Measurements from ENCODE around the gene LPCAT3. TPM values are rescaled to one million over a fixed set of nuclear protein-coding genes. Genes with fewer than 3 reads are reported as not detected.

The LPCAT3 gene
- total RNA-seq, 1 donor from 2014 or later: 44.6 TPM

DNA sequence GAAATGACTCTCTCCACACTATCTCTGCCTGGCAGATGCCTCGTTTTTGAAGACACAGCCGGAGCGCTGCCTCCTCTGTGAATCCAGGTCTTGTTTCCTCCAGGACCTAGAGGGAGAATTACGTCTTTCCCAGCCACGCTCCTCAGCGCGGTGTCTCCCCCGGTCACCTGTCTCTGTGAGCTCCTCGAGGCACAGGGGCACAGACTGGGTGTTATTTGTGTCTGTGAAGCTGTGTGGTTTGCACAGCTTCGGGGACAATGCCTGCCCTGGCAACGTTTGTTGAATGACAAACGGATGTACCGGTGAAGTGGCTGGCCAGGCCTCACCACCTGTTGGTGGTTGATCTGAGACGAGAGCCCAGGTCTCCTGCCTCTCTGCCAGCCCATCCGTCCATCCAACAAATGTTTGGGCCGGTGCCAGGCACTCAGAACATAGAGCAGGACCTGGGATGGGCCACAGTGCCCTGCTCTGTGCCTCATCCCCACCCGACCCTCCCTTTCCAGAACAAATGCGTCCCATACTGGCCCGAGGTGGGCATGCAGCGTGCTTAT, 61.0 kb downstream of the LPCAT3 start:
- Mint-ChIP-seq H3K27me3 (ENCODE audit: low read depth) (no peaks in the 10 kb centered on the region), H3K27ac (no peak overlapping the region), H3K4me1 (peaks cover 11% of the 10 kb centered on the region), H3K36me3 (no peaks in the 10 kb centered on the region), H3K9me3 (no peaks in the 10 kb centered on the region), H3K4me3 (no peak overlapping the region)
- DNase-seq (ENCODE audit: low spot score in 2 of 2, unreplicated experiment in 2 of 2): no peak
- TF ChIP-seq, protein P1, sequence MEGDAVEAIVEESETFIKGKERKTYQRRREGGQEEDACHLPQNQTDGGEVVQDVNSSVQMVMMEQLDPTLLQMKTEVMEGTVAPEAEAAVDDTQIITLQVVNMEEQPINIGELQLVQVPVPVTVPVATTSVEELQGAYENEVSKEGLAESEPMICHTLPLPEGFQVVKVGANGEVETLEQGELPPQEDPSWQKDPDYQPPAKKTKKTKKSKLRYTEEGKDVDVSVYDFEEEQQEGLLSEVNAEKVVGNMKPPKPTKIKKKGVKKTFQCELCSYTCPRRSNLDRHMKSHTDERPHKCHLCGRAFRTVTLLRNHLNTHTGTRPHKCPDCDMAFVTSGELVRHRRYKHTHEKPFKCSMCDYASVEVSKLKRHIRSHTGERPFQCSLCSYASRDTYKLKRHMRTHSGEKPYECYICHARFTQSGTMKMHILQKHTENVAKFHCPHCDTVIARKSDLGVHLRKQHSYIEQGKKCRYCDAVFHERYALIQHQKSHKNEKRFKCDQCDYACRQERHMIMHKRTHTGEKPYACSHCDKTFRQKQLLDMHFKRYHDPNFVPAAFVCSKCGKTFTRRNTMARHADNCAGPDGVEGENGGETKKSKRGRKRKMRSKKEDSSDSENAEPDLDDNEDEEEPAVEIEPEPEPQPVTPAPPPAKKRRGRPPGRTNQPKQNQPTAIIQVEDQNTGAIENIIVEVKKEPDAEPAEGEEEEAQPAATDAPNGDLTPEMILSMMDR (IDR thresholded peaks at IDR 0.05; ENCODE audit: unreplicated experiment): no peak

DNA sequence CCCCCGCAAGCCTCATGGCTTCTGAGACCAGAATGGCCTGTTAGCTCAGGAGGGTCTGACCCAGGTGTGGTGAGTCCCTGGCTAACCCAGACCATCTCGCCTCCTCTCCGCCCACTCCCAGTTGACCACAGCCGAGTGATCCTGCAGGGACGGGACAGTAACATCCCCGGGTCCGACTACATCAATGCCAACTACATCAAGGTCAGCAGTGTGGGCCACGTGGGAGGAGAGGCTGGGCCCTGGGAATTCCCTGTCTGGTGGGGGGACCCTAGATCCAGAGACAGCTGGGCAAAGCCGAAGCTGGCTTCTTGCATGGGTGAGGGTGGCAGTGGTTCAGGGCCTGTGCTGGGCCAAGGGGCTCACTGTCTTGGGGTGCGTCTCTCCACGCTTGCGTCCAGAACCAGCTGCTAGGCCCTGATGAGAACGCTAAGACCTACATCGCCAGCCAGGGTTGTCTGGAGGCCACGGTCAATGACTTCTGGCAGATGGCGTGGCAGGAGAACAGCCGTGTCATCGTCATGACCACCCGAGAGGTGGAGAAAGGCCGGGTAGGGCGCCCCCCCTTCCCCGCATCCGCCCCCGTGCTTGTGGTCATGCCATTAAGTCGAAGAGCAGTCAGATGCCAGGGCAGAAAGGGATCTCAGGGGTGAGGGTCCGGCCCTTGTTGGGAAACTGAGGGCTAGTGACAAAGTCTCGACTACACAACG, 62.1 kb downstream of the LPCAT3 start:
- no peak for DNase-seq (ENCODE audit: low spot score in 2 of 2, unreplicated experiment in 2 of 2)
- H3K4me3 Mint-ChIP-seq: no peak overlapping the region
- H3K27ac Mint-ChIP-seq: no peak overlapping the region
- H3K4me1 Mint-ChIP-seq: peaks cover under 1% of the 10 kb centered on the region
- H3K36me3 Mint-ChIP-seq: no peaks in the 10 kb centered on the region
- H3K27me3 Mint-ChIP-seq (ENCODE audit: low read depth): no peaks in the 10 kb centered on the region
- TF ChIP-seq, protein P1 (IDR thresholded peaks at IDR 0.05; ENCODE audit: unreplicated experiment): no peak
- H3K9me3 Mint-ChIP-seq: no peaks in the 10 kb centered on the region

DNA sequence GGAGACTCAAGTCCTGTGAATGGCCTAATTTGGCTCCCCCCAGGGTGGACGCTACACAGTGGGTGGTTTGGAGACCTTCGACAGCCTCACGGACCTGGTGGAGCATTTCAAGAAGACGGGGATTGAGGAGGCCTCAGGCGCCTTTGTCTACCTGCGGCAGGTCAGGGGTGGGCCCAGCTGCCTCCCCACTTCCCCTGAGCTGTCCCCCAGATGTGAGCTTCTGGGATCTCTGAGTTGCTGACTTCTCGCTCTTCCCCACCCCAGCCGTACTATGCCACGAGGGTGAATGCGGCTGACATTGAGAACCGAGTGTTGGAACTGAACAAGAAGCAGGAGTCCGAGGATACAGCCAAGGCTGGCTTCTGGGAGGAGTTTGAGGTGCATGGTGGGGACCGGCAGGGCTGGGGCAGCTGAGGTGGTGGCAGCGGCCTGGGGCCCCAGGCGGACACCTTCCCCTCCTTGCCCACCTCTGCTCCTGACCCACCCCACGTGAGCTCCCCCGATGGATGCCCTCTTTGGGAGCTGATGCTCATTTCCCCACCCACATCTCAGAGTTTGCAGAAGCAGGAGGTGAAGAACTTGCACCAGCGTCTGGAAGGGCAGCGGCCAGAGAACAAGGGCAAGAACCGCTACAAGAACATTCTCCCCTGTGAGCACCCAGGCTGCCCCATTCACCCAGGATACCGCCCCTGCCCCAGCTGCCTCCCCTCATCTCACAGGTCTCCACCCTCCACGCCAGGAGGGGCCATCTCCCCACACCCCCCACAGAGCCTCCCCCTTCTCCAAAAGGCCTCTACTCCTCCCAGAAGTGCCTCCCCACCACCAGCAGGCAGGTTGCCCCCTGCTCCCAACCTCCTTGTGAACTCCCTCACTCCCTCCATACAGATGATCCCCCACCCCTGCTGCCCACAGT, 62.9 kb downstream of the LPCAT3 start:
- H3K27ac Mint-ChIP-seq: no peak overlapping the region
- no peaks in the 10 kb centered on the region for H3K4me1 Mint-ChIP-seq

DNA sequence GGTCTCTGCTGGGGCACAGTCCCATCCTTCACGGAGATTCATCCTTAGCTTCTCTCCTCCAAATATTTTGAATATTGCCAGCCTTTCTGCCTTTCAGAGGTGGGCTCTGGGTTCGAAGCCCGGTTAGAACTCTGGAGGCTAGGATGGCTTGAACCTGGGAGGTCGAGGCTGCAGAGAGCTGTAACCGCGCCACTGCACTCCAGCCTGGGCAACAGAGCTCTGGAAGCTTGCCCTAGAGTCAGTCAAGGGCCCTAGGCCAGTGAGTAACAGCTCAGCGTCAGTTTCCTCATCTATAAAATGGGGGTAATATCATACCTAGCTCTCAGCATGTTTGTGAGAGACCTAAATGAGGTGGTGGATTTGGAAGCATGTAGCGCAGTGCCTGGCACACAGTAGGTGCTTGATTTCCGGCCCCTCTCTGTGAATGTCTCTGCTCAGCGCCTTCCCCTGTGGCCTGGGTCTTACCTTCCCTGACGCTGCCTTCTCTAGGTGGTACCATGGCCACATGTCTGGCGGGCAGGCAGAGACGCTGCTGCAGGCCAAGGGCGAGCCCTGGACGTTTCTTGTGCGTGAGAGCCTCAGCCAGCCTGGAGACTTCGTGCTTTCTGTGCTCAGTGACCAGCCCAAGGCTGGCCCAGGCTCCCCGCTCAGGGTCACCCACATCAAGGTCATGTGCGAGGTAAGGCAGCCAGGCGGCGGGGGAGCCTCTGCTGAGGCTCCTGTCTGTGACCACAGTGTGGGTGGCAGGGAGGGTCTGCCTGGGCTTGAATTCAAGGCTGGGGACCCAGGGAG, 63.8 kb downstream of the LPCAT3 start:
- Mint-ChIP-seq H3K36me3 (no peaks in the 10 kb centered on the region), H3K9me3 (no peaks in the 10 kb centered on the region), H3K4me3 (no peak overlapping the region), H3K27ac (peak overlapping the region; percentile 62), H3K4me1 (no peaks in the 10 kb centered on the region), H3K27me3 (ENCODE audit: low read depth) (no peaks in the 10 kb centered on the region)
- no peak for DNase-seq (ENCODE audit: low spot score in 2 of 2, unreplicated experiment in 2 of 2)
- TF ChIP-seq, protein P1 (IDR thresholded peaks at IDR 0.05; ENCODE audit: unreplicated experiment): no peak

More for the DNA sequence above, 62.9 kb downstream of the LPCAT3 start:
- Mint-ChIP-seq H3K27me3 (ENCODE audit: low read depth) (no peaks in the 10 kb centered on the region), H3K36me3 (no peaks in the 10 kb centered on the region), H3K9me3 (no peaks in the 10 kb centered on the region), H3K4me3 (no peak overlapping the region)
- TF ChIP-seq, protein P1 (IDR thresholded peaks at IDR 0.05; ENCODE audit: unreplicated experiment): no peak
- DNase-seq (ENCODE audit: low spot score in 2 of 2, unreplicated experiment in 2 of 2): no peak
